Activated CD4-positive, CD25-positive, alpha-beta regulatory T cell (primary cell): ENCODE data around the gene TBCC.

Experiments used
- DNase-seq, 4 experiments: peaks; one replicate each; lab custom pipeline; 2025; lab: John Stamatoyannopoulos, UW

TBCC gene

GRCh38 chr6:42771741-42772100 is 25.8 kb upstream of the TBCC start:
- no peak for DNase-seq

GRCh38 chr6:42769836-42770235 is 23.9 kb upstream of the TBCC start:
- no peak for DNase-seq

- no peak for DNase-seq
These were observed 23.1 kb upstream of the TBCC start for GRCh38 chr6:42769051-42769450.

GRCh38 chr6:42766163-42766670 is 20.3 kb upstream of the TBCC start:
- no peak for DNase-seq

- no peak for DNase-seq
These were observed 19.2 kb upstream of the TBCC start for GRCh38 chr6:42764911-42765648.

GRCh38 chr6:42762950-42763349 is 17.0 kb upstream of the TBCC start:
- no peak for DNase-seq

GRCh38 chr6:42762426-42762859 is 16.5 kb upstream of the TBCC start:
- DNase-seq = no peak

GRCh38 chr6:42761287-42762067 is 15.6 kb upstream of the TBCC start:
- DNase-seq = no peak

- DNase-seq = no peak
These were observed 13.0 kb upstream of the TBCC start for GRCh38 chr6:42758756-42759430.

GRCh38 chr6:42756722-42757121 is 10.8 kb upstream of the TBCC start:
- no peak for DNase-seq

GRCh38 chr6:42754759-42755158 is 8.9 kb upstream of the TBCC start:
- no peak for DNase-seq

GRCh38 chr6:42751055-42751454 is 5.2 kb upstream of the TBCC start:
- no peak for DNase-seq

- DNase-seq = no peak
These were observed 2.4 kb upstream of the TBCC start for GRCh38 chr6:42748203-42748898.

GRCh38 chr6:42746463-42747391 is 824 bp upstream of the TBCC start:
- peak; percentile 55 to 74 (median 61) for DNase-seq

GRCh38 chr6:42745083-42745639 is 742 bp downstream of the TBCC start:
- DNase-seq = no peak

GRCh38 chr6:42744351-42744893 is 1.5 kb downstream of the TBCC start:
- no peak for DNase-seq

GRCh38 chr6:42742116-42742894 is 3.6 kb downstream of the TBCC start:
- DNase-seq = no peak

GRCh38 chr6:42740725-42741124 is 5.2 kb downstream of the TBCC start:
- DNase-seq = no peak

GRCh38 chr6:42735976-42736375 is 9.9 kb downstream of the TBCC start:
- DNase-seq = no peak
